ENCODE data around the gene GRK3.

The GRK3 gene

GRCh38 chr22:25677631-25678030, 113.2 kb downstream of the GRK3 start:
- H3K27ac ChIP-seq (replicated peaks): no peak overlapping the region
- H3K27me3 ChIP-seq (ENCODE audit: insufficient read depth, poor library complexity, severe bottlenecking): no peaks in the 10 kb centered on the region
- no peak overlapping the region for H3K4me3 ChIP-seq (replicated peaks; ENCODE audit: insufficient read depth, low read length)
- no peak for DNase-seq (ENCODE audit: low read depth in 1 of 2, low spot score in 1 of 2)
- TF ChIP-seq REST (IDR thresholded peaks at IDR 0.05; ENCODE audit: insufficient replicate concordance, low read depth) (no peak), GABPA (IDR thresholded peaks at IDR 0.05; ENCODE audit: low read depth) (no peak), SPI1 (IDR thresholded peaks at IDR 0.05; ENCODE audit: borderline replicate concordance, low read depth) (no peak), POLR2AphosphoS5 (IDR thresholded peaks at IDR 0.05; ENCODE audit: low read depth) (no peak)
- TF ChIP-seq, protein P1, sequence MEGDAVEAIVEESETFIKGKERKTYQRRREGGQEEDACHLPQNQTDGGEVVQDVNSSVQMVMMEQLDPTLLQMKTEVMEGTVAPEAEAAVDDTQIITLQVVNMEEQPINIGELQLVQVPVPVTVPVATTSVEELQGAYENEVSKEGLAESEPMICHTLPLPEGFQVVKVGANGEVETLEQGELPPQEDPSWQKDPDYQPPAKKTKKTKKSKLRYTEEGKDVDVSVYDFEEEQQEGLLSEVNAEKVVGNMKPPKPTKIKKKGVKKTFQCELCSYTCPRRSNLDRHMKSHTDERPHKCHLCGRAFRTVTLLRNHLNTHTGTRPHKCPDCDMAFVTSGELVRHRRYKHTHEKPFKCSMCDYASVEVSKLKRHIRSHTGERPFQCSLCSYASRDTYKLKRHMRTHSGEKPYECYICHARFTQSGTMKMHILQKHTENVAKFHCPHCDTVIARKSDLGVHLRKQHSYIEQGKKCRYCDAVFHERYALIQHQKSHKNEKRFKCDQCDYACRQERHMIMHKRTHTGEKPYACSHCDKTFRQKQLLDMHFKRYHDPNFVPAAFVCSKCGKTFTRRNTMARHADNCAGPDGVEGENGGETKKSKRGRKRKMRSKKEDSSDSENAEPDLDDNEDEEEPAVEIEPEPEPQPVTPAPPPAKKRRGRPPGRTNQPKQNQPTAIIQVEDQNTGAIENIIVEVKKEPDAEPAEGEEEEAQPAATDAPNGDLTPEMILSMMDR (IDR thresholded peaks at IDR 0.05; ENCODE audit: insufficient read depth, low read length): no peak

- no peak overlapping the region for H3K27ac ChIP-seq (replicated peaks)
- H3K27me3 ChIP-seq (ENCODE audit: insufficient read depth, poor library complexity, severe bottlenecking): no peaks in the 10 kb centered on the region
- TF ChIP-seq SPI1 (IDR thresholded peaks at IDR 0.05; ENCODE audit: borderline replicate concordance, low read depth) (no peak), GABPA (IDR thresholded peaks at IDR 0.05; ENCODE audit: low read depth) (no peak), REST (IDR thresholded peaks at IDR 0.05; ENCODE audit: insufficient replicate concordance, low read depth) (no peak), POLR2AphosphoS5 (IDR thresholded peaks at IDR 0.05; ENCODE audit: low read depth) (no peak)
- TF ChIP-seq, protein P1 (IDR thresholded peaks at IDR 0.05; ENCODE audit: insufficient read depth, low read length): no peak
- DNase-seq (ENCODE audit: low read depth in 1 of 2, low spot score in 1 of 2): no peak
- H3K4me3 ChIP-seq (replicated peaks; ENCODE audit: insufficient read depth, low read length): no peak overlapping the region
Observed at GRCh38 chr22:25680051-25680450, 115.6 kb downstream of the GRK3 start.

GRCh38 chr22:25680956-25681355, 116.5 kb downstream of the GRK3 start:
- TF ChIP-seq GABPA (IDR thresholded peaks at IDR 0.05; ENCODE audit: low read depth) (no peak), POLR2AphosphoS5 (IDR thresholded peaks at IDR 0.05; ENCODE audit: low read depth) (no peak), REST (IDR thresholded peaks at IDR 0.05; ENCODE audit: insufficient replicate concordance, low read depth) (no peak), SPI1 (IDR thresholded peaks at IDR 0.05; ENCODE audit: borderline replicate concordance, low read depth) (no peak)
- TF ChIP-seq, protein P1 (IDR thresholded peaks at IDR 0.05; ENCODE audit: insufficient read depth, low read length): no peak
- no peak overlapping the region for H3K27ac ChIP-seq (replicated peaks)
- H3K4me3 ChIP-seq (replicated peaks; ENCODE audit: insufficient read depth, low read length): no peak overlapping the region
- no peak for DNase-seq (ENCODE audit: low read depth in 1 of 2, low spot score in 1 of 2)
- no peaks in the 10 kb centered on the region for H3K27me3 ChIP-seq (ENCODE audit: insufficient read depth, poor library complexity, severe bottlenecking)
